C4-2B (cell line): ENCODE data around the gene LRP10.

Experiments
- ZFX ChIP-seq: fragments of 450-650 bp; IDR thresholded peaks from 2 replicates; pipeline ENCODE4 v1.6.1; 2017
- TF ChIP-seq, protein P1 (sequence below): fragments of 450-650 bp; conservative IDR thresholded peaks from 2 replicates; pipeline ENCODE4 v1.5.1; 2017; ENCODE audit warnings: mild to moderate bottlenecking

DNA sequence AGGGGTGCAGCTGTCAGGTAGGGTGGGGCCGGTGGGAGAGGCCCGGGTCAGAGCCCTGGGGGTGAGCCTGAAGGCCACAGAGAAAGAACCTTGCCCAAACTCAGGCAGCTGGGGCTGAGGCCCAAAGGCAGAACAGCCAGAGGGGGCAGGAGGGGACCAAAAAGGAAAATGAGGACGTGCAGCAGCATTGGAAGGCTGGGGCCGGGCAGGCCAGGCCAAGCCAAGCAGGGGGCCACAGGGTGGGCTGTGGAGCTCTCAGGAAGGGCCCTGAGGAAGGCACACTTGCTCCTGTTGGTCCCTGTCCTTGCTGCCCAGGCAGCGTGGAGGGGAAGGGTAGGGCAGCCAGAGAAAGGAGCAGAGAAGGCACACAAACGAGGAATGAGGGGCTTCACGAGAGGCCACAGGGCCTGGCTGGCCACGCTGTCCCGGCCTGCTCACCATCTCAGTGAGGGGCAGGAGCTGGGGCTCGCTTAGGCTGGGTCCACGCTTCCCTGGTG, 24.7 kb upstream of the LRP10 start:
- TF ChIP-seq, protein P1, sequence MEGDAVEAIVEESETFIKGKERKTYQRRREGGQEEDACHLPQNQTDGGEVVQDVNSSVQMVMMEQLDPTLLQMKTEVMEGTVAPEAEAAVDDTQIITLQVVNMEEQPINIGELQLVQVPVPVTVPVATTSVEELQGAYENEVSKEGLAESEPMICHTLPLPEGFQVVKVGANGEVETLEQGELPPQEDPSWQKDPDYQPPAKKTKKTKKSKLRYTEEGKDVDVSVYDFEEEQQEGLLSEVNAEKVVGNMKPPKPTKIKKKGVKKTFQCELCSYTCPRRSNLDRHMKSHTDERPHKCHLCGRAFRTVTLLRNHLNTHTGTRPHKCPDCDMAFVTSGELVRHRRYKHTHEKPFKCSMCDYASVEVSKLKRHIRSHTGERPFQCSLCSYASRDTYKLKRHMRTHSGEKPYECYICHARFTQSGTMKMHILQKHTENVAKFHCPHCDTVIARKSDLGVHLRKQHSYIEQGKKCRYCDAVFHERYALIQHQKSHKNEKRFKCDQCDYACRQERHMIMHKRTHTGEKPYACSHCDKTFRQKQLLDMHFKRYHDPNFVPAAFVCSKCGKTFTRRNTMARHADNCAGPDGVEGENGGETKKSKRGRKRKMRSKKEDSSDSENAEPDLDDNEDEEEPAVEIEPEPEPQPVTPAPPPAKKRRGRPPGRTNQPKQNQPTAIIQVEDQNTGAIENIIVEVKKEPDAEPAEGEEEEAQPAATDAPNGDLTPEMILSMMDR = no peak
- no peak for TF ChIP-seq ZFX
